Activated CD4-positive, alpha-beta T cell treated with anti-CD3 and anti-CD28 coated beads, Interleukin-2, amount 10 ng/mL, durations not matched to agents 24 days and 14 days (primary cell): ENCODE measurements around the gene MDM2. TPM values are rescaled to one million over a fixed set of nuclear protein-coding genes. Genes with fewer than 3 reads are reported as not detected.

Experiments
- DNase-seq: peaks from one replicate; pipeline ENCODE4 v3.0.0; 2022
- H3K27ac Mint-ChIP-seq: one replicate; pipeline ENCODE4 v1.8.0; 2022; ENCODE audit warnings: mild to moderate bottlenecking, mixed read lengths
- H3K27me3 Mint-ChIP-seq: one replicate; pipeline ENCODE4 v1.8.0; 2022; ENCODE audit warnings: mixed read lengths
- H3K36me3 Mint-ChIP-seq: one replicate; pipeline ENCODE4 v1.8.0; 2022; ENCODE audit warnings: low read depth, mild to moderate bottlenecking, mixed read lengths
- H3K4me1 Mint-ChIP-seq: one replicate; pipeline ENCODE4 v1.8.0; 2021; ENCODE audit warnings: mixed read lengths
- H3K4me3 Mint-ChIP-seq: one replicate; pipeline ENCODE4 v1.8.0; 2022; ENCODE audit warnings: mild to moderate bottlenecking, moderate library complexity, mixed read lengths
- H3K9me3 Mint-ChIP-seq: one replicate; pipeline ENCODE4 v1.8.0; 2021; ENCODE audit warnings: mixed read lengths
- intact Hi-C: fragments of 100-400 bp; cut with micrococcal nuclease; formaldehyde crosslinking; loops from one replicate; pipeline ENCODE4 v1.15.1; 2023
- total RNA-seq: library from RNA; stranded (reverse); gene quantifications from 2 replicates; pipeline ENCODE4 v1.2.3, GENCODE V29; 2022

The MDM2 gene
- 227 and 233 TPM in 2 replicates for total RNA-seq

GRCh38 chr12:68807576-68808387, at the start of gene MDM2:
TSS of gene MDM2 (plus strand) at chr12:68808177. CDS start at chr12:68808478, 301 bp downstream.
- peaks cover 3% of the 10 kb centered on the region for H3K27me3 Mint-ChIP-seq
- peak; percentile 99 for DNase-seq
- H3K27ac Mint-ChIP-seq: peak within 1 kb of the TSS; percentile 98
- H3K4me1 Mint-ChIP-seq: peaks cover 25% of the 10 kb centered on the region
- peaks cover 33% of the 10 kb centered on the region for H3K36me3 Mint-ChIP-seq
- no peaks in the 10 kb centered on the region for H3K9me3 Mint-ChIP-seq
- peak within 1 kb of the TSS; percentile 90 for H3K4me3 Mint-ChIP-seq
- intact Hi-C loops: loop anchor here (1.0 to 10.0 kb wide), 13 partner anchors 19 to 1539 kb away; partner anchors contain the start of genes CAND1, CCT2, CNOT2 and IL26

- Mint-ChIP-seq H3K36me3 (peaks cover 35% of the 10 kb centered on the region), H3K27ac (no peak overlapping the region), H3K4me1 (no peaks in the 10 kb centered on the region), H3K9me3 (no peaks in the 10 kb centered on the region), H3K27me3 (no peaks in the 10 kb centered on the region), H3K4me3 (no peak overlapping the region)
- DNase-seq: no peak
- intact Hi-C loops: no loop called here
Measured at GRCh38 chr12:68759852-68760251, 48.1 kb upstream of the MDM2 start.

- Mint-ChIP-seq H3K27ac (no peak overlapping the region), H3K27me3 (no peaks in the 10 kb centered on the region), H3K4me3 (no peak overlapping the region), H3K9me3 (no peaks in the 10 kb centered on the region), H3K36me3 (peaks cover 29% of the 10 kb centered on the region), H3K4me1 (no peaks in the 10 kb centered on the region)
- DNase-seq: no peak
- intact Hi-C loops: no loop called here
Measured at GRCh38 chr12:68760806-68761441, 47.1 kb upstream of the MDM2 start.

GRCh38 chr12:68761442-68761812, 46.5 kb upstream of the MDM2 start:
- no peaks in the 10 kb centered on the region for H3K9me3 Mint-ChIP-seq
- H3K4me3 Mint-ChIP-seq: no peak overlapping the region
- no peaks in the 10 kb centered on the region for H3K27me3 Mint-ChIP-seq
- no peaks in the 10 kb centered on the region for H3K4me1 Mint-ChIP-seq
- DNase-seq: no peak
- peaks cover 27% of the 10 kb centered on the region for H3K36me3 Mint-ChIP-seq
- H3K27ac Mint-ChIP-seq: no peak overlapping the region
- intact Hi-C loops: no loop called here

GRCh38 chr12:68761901-68762630, 45.9 kb upstream of the MDM2 start:
- H3K9me3 Mint-ChIP-seq: no peaks in the 10 kb centered on the region
- no peak overlapping the region for H3K4me3 Mint-ChIP-seq
- no peaks in the 10 kb centered on the region for H3K4me1 Mint-ChIP-seq
- no peak overlapping the region for H3K27ac Mint-ChIP-seq
- peaks cover 27% of the 10 kb centered on the region for H3K36me3 Mint-ChIP-seq
- H3K27me3 Mint-ChIP-seq: no peaks in the 10 kb centered on the region
- intact Hi-C loops: no loop called here
- DNase-seq: no peak

GRCh38 chr12:68762691-68763090, 45.3 kb upstream of the MDM2 start:
- H3K36me3 Mint-ChIP-seq: peaks cover 26% of the 10 kb centered on the region
- H3K4me1 Mint-ChIP-seq: no peaks in the 10 kb centered on the region
- H3K27ac Mint-ChIP-seq: no peak overlapping the region
- intact Hi-C loops: no loop called here
- H3K27me3 Mint-ChIP-seq: no peaks in the 10 kb centered on the region
- no peaks in the 10 kb centered on the region for H3K9me3 Mint-ChIP-seq
- no peak overlapping the region for H3K4me3 Mint-ChIP-seq
- no peak for DNase-seq

GRCh38 chr12:68765696-68766095, 42.3 kb upstream of the MDM2 start:
- Mint-ChIP-seq H3K9me3 (no peaks in the 10 kb centered on the region), H3K27me3 (no peaks in the 10 kb centered on the region), H3K27ac (no peak overlapping the region), H3K36me3 (peaks cover 21% of the 10 kb centered on the region), H3K4me3 (no peak overlapping the region), H3K4me1 (no peaks in the 10 kb centered on the region)
- intact Hi-C loops: no loop called here
- no peak for DNase-seq

- Mint-ChIP-seq H3K27me3 (no peaks in the 10 kb centered on the region), H3K4me1 (no peaks in the 10 kb centered on the region), H3K36me3 (peaks cover 22% of the 10 kb centered on the region), H3K27ac (no peak overlapping the region), H3K9me3 (no peaks in the 10 kb centered on the region), H3K4me3 (no peak overlapping the region)
- DNase-seq: no peak
- intact Hi-C loops: no loop called here
Measured at GRCh38 chr12:68766646-68767045, 41.3 kb upstream of the MDM2 start.

GRCh38 chr12:68767191-68767590, 40.8 kb upstream of the MDM2 start:
- no peak for DNase-seq
- H3K36me3 Mint-ChIP-seq: peaks cover 19% of the 10 kb centered on the region
- H3K27me3 Mint-ChIP-seq: no peaks in the 10 kb centered on the region
- H3K27ac Mint-ChIP-seq: no peak overlapping the region
- intact Hi-C loops: no loop called here
- no peaks in the 10 kb centered on the region for H3K4me1 Mint-ChIP-seq
- H3K9me3 Mint-ChIP-seq: no peaks in the 10 kb centered on the region
- H3K4me3 Mint-ChIP-seq: no peak overlapping the region

- Mint-ChIP-seq H3K4me3 (no peak overlapping the region), H3K36me3 (peaks cover 16% of the 10 kb centered on the region), H3K27me3 (no peaks in the 10 kb centered on the region), H3K4me1 (peaks cover 11% of the 10 kb centered on the region), H3K27ac (no peak overlapping the region), H3K9me3 (no peaks in the 10 kb centered on the region)
- no peak for DNase-seq
- intact Hi-C loops: no loop called here
Measured at GRCh38 chr12:68768431-68768939, 39.5 kb upstream of the MDM2 start.

GRCh38 chr12:68769941-68770340, 38.0 kb upstream of the MDM2 start:
- Mint-ChIP-seq H3K9me3 (no peaks in the 10 kb centered on the region), H3K36me3 (peaks cover 8% of the 10 kb centered on the region), H3K4me1 (peaks cover 13% of the 10 kb centered on the region), H3K4me3 (no peak overlapping the region), H3K27ac (no peak overlapping the region), H3K27me3 (no peaks in the 10 kb centered on the region)
- intact Hi-C loops: no loop called here
- no peak for DNase-seq

- intact Hi-C loops: no loop called here
- peaks cover 13% of the 10 kb centered on the region for H3K4me1 Mint-ChIP-seq
- H3K27me3 Mint-ChIP-seq: no peaks in the 10 kb centered on the region
- H3K4me3 Mint-ChIP-seq: no peak overlapping the region
- H3K9me3 Mint-ChIP-seq: no peaks in the 10 kb centered on the region
- DNase-seq: no peak
- peaks cover 7% of the 10 kb centered on the region for H3K36me3 Mint-ChIP-seq
- no peak overlapping the region for H3K27ac Mint-ChIP-seq
Measured at GRCh38 chr12:68771223-68771925, 36.6 kb upstream of the MDM2 start.

- H3K4me3 Mint-ChIP-seq: peak overlapping the region; percentile 58
- peaks cover 13% of the 10 kb centered on the region for H3K4me1 Mint-ChIP-seq
Measured at GRCh38 chr12:68772714-68773113, 35.3 kb upstream of the MDM2 start.

More at GRCh38 chr12:68772714-68773113, 35.3 kb upstream of the MDM2 start:
- intact Hi-C loops: no loop called here
- Mint-ChIP-seq H3K27ac (peak overlapping the region; percentile 5), H3K36me3 (peaks cover 4% of the 10 kb centered on the region), H3K27me3 (no peaks in the 10 kb centered on the region), H3K9me3 (no peaks in the 10 kb centered on the region)
- no peak for DNase-seq
